BJ (cell line): Measurements from ENCODE around the gene RMP24.

Source experiments
- CTCF ChIA-PET: fragments of 350-600 bp; formaldehyde crosslinking; extraction: SDS; loops from one replicate; lab custom pipeline; 2021; ENCODE audit warnings: antibody characterized with exemption, inconsistent platforms; lab: Yijun Ruan, JAX
- POLR2A ChIA-PET: fragments of 300-600 bp; sonication (Branson Sonifier 250); formaldehyde crosslinking; extraction: SDS; loops from one replicate; lab custom pipeline; 2021; ENCODE audit warnings: antibody characterized with exemption; lab: Charles Lee
- DNase-seq: peaks from one replicate; pipeline ENCODE4 v3.0.0-alpha.2; 2011; ENCODE audit warnings: low read depth
- H3K27me3 ChIP-seq: 2 replicates; pipeline ENCODE4 v1.6.0; 2011; ENCODE audit warnings: low read length; ENCODE audit not compliant: control insufficient read depth, insufficient read depth
- H3K36me3 ChIP-seq: 2 replicates; pipeline ENCODE4 v1.5.1; 2011; ENCODE audit warnings: low read length; ENCODE audit not compliant: control insufficient read depth, insufficient read depth
- H3K4me3 ChIP-seq: 2 replicates; pipeline ENCODE4 v1.5.1; 2011; ENCODE audit warnings: low read depth, mild to moderate bottlenecking, control low read depth, low read length
- CTCF ChIP-seq: IDR thresholded peaks from 2 replicates; pipeline ENCODE4 v1.5.1; 2011; ENCODE audit warnings: low read depth, mild to moderate bottlenecking, control low read depth, inconsistent platforms, low read length, moderate library complexity; ENCODE audit not compliant: insufficient read depth

The RMP24 gene

DNA sequence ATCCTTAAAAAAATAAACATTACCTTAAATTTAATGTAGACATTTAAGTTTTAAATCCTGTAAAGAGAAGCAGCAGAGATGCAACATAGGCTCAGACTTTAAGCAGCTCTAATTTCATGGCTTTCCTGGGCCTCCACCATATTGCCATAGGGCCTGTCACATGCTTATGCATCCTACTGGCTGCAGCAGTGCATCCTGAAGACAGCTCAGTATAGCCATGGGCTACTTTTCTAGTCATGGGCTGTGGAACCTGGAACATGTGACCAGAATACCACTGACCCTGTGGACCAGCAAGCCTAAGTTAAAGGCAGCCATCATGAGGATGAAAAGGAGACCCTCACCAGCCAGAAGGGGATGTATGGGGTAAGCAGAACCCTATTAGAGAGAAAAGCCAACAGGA, 10.7 kb downstream of the RMP24 start:
- no peaks in the 10 kb centered on the region for H3K27me3 ChIP-seq
- ChIA-PET CTCF (no interaction called here), POLR2A (interaction anchor here (0.6 kb wide), 1 partner anchor 965 kb away, joined by 16 read pairs; no protein-coding TSS in a partner anchor)
- TF ChIP-seq CTCF, result no peak
- H3K36me3 ChIP-seq, result peaks cover 6% of the 10 kb centered on the region; the same call in 1 of the 2 replicates
- DNase-seq, result no peak
- no peak overlapping the region for H3K4me3 ChIP-seq

DNA sequence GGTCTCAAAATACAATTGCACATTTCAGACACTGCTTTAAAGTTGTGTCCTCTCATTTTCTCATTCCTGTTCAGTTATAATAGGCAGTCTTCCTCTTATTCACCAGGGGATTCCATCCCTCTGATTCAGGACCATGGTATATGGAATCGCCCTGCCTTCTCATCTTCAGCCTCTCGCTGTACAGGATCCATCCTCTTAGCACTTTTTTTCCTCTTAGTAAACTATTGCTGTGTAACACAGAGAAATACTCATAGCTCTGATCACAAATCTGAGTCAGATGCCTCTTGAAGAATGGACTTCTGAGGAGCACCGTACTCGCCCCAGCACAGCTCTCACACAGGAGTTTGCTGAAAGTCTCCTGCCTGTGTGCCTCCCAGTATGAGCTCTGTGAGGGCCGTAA, 11.3 kb downstream of the RMP24 start:
- POLR2A ChIA-PET, result no interaction called here
- CTCF ChIA-PET, result interaction anchor here (0.6 kb wide), 1 partner anchor 59 kb away, joined by 3 read pairs; no protein-coding TSS in a partner anchor
- DNase-seq, result peak; percentile 17

DNA sequence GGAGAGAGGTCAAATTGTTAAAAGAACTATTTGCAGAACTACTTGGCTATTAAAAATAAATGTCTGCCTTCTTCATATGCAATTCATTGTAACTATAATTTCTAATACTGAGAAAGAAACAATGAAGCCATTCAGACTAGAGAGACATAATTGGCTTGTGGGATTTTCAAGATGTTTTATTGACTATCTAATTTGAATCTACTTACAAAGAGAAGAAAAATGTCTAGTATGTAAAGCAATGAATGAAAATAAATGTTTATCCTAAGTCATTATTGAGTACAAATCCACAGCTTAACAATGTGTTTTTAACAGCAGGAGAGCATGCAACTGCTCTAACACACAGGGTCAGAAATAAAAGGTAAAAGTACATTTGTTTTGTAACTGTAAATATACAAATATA, 19.2 kb downstream of the RMP24 start:
- ChIA-PET POLR2A (no interaction called here), CTCF (no interaction called here)
- peak; percentile 4 for DNase-seq
- Histone ChIP-seq H3K36me3 (no peaks in the 10 kb centered on the region; the same call in 1 of the 2 replicates), H3K27me3 (no peaks in the 10 kb centered on the region), H3K4me3 (no peak overlapping the region)
- no peak for TF ChIP-seq CTCF

More for the DNA sequence above, 11.3 kb downstream of the RMP24 start:
- Histone ChIP-seq H3K27me3 (no peaks in the 10 kb centered on the region), H3K36me3 (peaks cover 3% of the 10 kb centered on the region; the same call in 1 of the 2 replicates), H3K4me3 (no peak overlapping the region)
- no peak for TF ChIP-seq CTCF

GRCh38 chr18:35993013-35993412, 20.5 kb downstream of the RMP24 start:
- no peak for TF ChIP-seq CTCF
- Histone ChIP-seq H3K27me3 (no peaks in the 10 kb centered on the region), H3K36me3 (no peaks in the 10 kb centered on the region; the same call in 1 of the 2 replicates), H3K4me3 (no peak overlapping the region)
- ChIA-PET POLR2A (no interaction called here), CTCF (no interaction called here)
- no peak for DNase-seq

DNA sequence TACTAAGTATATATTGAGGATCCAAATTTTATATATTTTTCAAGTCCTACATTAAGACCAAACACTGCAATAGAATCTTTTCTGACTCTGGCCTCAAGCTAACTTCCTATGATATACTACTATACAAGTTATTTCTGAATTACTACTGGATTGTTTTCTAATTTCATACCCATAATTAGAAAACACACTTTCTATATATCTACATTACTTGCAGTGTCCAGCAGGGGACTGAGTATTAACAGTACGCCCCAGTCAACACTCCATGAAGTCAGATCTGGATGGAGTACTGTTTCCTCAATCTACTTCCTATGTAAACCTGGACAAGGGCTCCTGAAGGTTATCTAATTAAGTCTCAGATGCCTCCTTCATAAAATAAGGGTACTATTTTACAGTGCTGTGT, 26.5 kb downstream of the RMP24 start:
- no peak overlapping the region for H3K4me3 ChIP-seq
- ChIA-PET CTCF (interaction anchor here (0.8 to 1.6 kb wide), 5 partner anchors 11 to 151 kb away, joined by 3 to 6 read pairs (median 4); no protein-coding TSS in a partner anchor), POLR2A (no interaction called here)
- peak; percentile 30 for TF ChIP-seq CTCF
- DNase-seq, result no peak
- no peaks in the 10 kb centered on the region for H3K36me3 ChIP-seq
- no peaks in the 10 kb centered on the region for H3K27me3 ChIP-seq
